CD14-positive monocyte (primary cell): ENCODE results near the gene HERC6. TPM values are rescaled to one million over a fixed set of nuclear protein-coding genes. Genes with fewer than 3 reads are reported as not detected.

Experiments
- DNase-seq, 3 donors: peaks; one replicate each; pipeline ENCODE4 v3.0.0-alpha.2; 2011 to 2022
- H2AFZ ChIP-seq: 2 replicates; pipeline ENCODE4 v1.6.0; 2012; ENCODE audit warnings: mild to moderate bottlenecking, low read depth, low read length, inconsistent platforms; ENCODE audit not compliant: insufficient read depth, poor library complexity, severe bottlenecking
- H3K27ac ChIP-seq, 2 donors: 1 replicate in 1 of 2; 2 replicates in 1 of 2; pipeline ENCODE4 v1.5.1; 2012 to 2013; ENCODE audit warnings: low read length in 2 of 2, control low read depth in 1 of 2, inconsistent platforms in 1 of 2, low read depth in 1 of 2, mild to moderate bottlenecking in 1 of 2
- H3K27me3 ChIP-seq, 2 donors: one replicate each; pipeline versions ENCODE4 v1.6.0 to v1.6.1; 2011 to 2013; ENCODE audit warnings: low read length in 2 of 2; ENCODE audit not compliant: control insufficient read depth in 2 of 2, insufficient read depth in 2 of 2
- H3K36me3 ChIP-seq, 2 donors: replicated peaks in 1 of 2; 1 replicate in 1 of 2; 2 replicates in 1 of 2; pipeline versions ENCODE4 v1.5.1 to v1.6.1; 2012 to 2013; ENCODE audit warnings: low read length in 2 of 2, control low read depth in 1 of 2, inconsistent platforms in 1 of 2, mild to moderate bottlenecking in 1 of 2; ENCODE audit not compliant: insufficient read depth in 2 of 2, control insufficient read depth in 1 of 2
- H3K4me1 ChIP-seq, 2 donors: 1 replicate in 1 of 2; 2 replicates in 1 of 2; pipeline versions ENCODE4 v1.5.1 to v1.6.1; 2012 to 2013; ENCODE audit warnings: low read length in 2 of 2, control low read depth in 1 of 2, inconsistent platforms in 1 of 2, mild to moderate bottlenecking in 1 of 2, moderate library complexity in 1 of 2; ENCODE audit not compliant: insufficient read depth in 2 of 2, control insufficient read depth in 1 of 2
- H3K4me2 ChIP-seq: replicated peaks from 2 replicates; pipeline ENCODE3; 2012; ENCODE audit warnings: low read length, moderate library complexity, mild to moderate bottlenecking; ENCODE audit not compliant: poor library complexity, severe bottlenecking; ENCODE audit errors: extremely low read depth
- H3K4me3 ChIP-seq, 3 experiments: fragments of 200-600 bp in 1 of 3; sonication (generic) in 1 of 3; replicated peaks in 1 of 3; 1 replicate in 2 of 3; 2 replicates in 1 of 3; pipeline ENCODE4 v1.5.1; 2011 to 2013; ENCODE audit warnings: low read length in 3 of 3, mild to moderate bottlenecking in 3 of 3, control low read depth in 2 of 3, low read depth in 2 of 3, inconsistent platforms in 1 of 3, moderate library complexity in 1 of 3
- H3K79me2 ChIP-seq: 2 replicates; pipeline ENCODE4 v1.6.0; 2012; ENCODE audit warnings: mild to moderate bottlenecking, control low read depth, inconsistent platforms, low read length, moderate library complexity; ENCODE audit not compliant: insufficient read depth
- H3K9ac ChIP-seq: 2 replicates; pipeline ENCODE4 v1.6.0; 2017; ENCODE audit warnings: low read length, mild to moderate bottlenecking; ENCODE audit not compliant: insufficient read depth, poor library complexity, severe bottlenecking
- H3K9me3 ChIP-seq, 2 donors: replicated peaks in 1 of 2; 1 replicate in 1 of 2; 2 replicates in 1 of 2; pipeline versions ENCODE4 v1.5.1 to v1.6.1; 2012 to 2013; ENCODE audit warnings: low read length in 2 of 2, control low read depth in 1 of 2; ENCODE audit not compliant: control insufficient read depth in 1 of 2, insufficient read depth in 1 of 2
- H4K20me1 ChIP-seq: 2 replicates; pipeline ENCODE4 v1.6.0; 2012; ENCODE audit warnings: mild to moderate bottlenecking, low read length, control low read depth, moderate library complexity; ENCODE audit not compliant: insufficient read depth
- H3K27ac Mint-ChIP-seq, 7 donors: one replicate each; pipeline ENCODE4 v1.8.0; 2020; ENCODE audit warnings: mild to moderate bottlenecking in 7 of 7, mixed read lengths in 7 of 7, moderate library complexity in 6 of 7, inconsistent platforms in 2 of 7
- H3K27me3 Mint-ChIP-seq, 3 donors: one replicate each; pipeline ENCODE4 v1.8.0; 2021 to 2022; ENCODE audit warnings: low read depth in 3 of 3, mild to moderate bottlenecking in 3 of 3, mixed read lengths in 3 of 3, moderate library complexity in 3 of 3, inconsistent platforms in 1 of 3
- H3K36me3 Mint-ChIP-seq, 2 donors: one replicate each; pipeline ENCODE4 v1.8.0; 2020; ENCODE audit warnings: mixed read lengths in 2 of 2, inconsistent platforms in 1 of 2, mild to moderate bottlenecking in 1 of 2
- H3K4me1 Mint-ChIP-seq: one replicate; pipeline ENCODE4 v1.8.0; 2020; ENCODE audit warnings: mild to moderate bottlenecking, mixed read lengths
- H3K4me3 Mint-ChIP-seq, 2 donors: one replicate each; pipeline ENCODE4 v1.8.0; 2020; ENCODE audit warnings: mild to moderate bottlenecking in 2 of 2, mixed read lengths in 2 of 2, moderate library complexity in 1 of 2
- H3K9me3 Mint-ChIP-seq, 7 donors: one replicate each; pipeline ENCODE4 v1.8.0; 2020 to 2022; ENCODE audit warnings: mixed read lengths in 7 of 7, mild to moderate bottlenecking in 6 of 7, moderate library complexity in 6 of 7, inconsistent platforms in 2 of 7
- WGBS: methylation state at CpG from one replicate; pipeline ENCODE4 v1.1.5; 2013; ENCODE audit warnings: missing lambda C conversion rate; ENCODE audit not compliant: insufficient coverage; 5-methylcytosine and 5-hydroxymethylcytosine counted together
- intact Hi-C, 2 donors: fragments of 100-400 bp; cut with micrococcal nuclease; formaldehyde crosslinking; loops; one replicate each; pipeline versions ENCODE4 v1.15.0 to v1.15.1; 2023
- polyA plus RNA-seq, 3 donors: library from polyadenylated mRNA; depleted of rRNA in 1 of 3; unstranded in 2 of 3; stranded (reverse) in 1 of 3; fragments of 300-500 nt in 2 of 3; fragments of >200 nt in 1 of 3; fragmentation: Illumina TruSeq in 2 of 3; gene quantifications; 1 replicate in 2 of 3; 2 replicates in 1 of 3; pipeline ENCODE4 v1.2.3, GENCODE V29; 2012 to 2021
- TF ChIP-seq, protein P1 (sequence below): fragments of 200-600 bp; IDR thresholded peaks from one replicate; pipeline ENCODE4 v1.8.0; 2022; ENCODE audit warnings: antibody characterized with exemption, mild to moderate bottlenecking

Gene HERC6
- polyA plus RNA-seq, 3 donors = 4.1 to 9.4 (median 6.1) TPM

DNA sequence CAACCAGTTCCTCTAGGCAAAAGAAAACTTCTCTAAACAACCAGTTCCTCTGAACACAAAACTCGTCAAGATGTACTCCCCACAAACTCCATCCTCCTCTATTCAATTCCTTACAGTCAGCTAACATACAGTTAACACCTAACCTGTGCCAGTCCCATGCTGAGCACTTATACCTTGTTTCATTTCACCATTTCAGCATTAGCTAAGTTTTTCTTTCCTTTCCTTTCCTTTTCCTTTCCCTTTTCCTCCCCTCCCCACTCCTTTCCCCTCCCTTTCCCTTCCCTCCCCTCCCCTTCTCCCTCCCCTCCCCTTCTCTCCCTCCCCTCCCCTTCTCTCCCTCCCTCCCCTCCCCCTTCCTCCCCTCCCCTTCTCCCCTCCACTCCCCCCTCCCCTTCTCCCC, 13.1 kb downstream of the HERC6 start:
- intact Hi-C loops = no loop called here

DNA sequence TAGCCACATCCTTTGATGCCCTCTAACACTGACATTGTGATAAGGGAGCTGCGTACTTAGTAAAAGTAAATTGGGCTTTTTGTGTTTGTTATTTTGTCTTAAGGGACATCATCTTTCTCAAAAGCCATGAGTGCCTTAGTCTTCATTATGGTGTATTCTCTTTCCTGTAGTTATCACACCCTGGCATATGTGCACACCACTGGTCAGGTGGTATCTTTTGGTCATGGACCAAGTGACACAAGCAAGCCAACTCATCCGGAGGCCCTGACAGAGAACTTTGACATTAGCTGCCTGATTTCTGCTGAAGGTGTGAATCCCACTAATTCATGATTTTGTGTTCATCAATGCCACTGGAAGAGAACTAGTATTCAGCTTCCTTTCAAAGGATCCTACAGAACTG, 18.0 kb downstream of the HERC6 start:
- H3K79me2 ChIP-seq = no peaks in the 10 kb centered on the region
- H4K20me1 ChIP-seq = no peaks in the 10 kb centered on the region
- H3K9me3 ChIP-seq = no peaks in the 10 kb centered on the region
- Mint-ChIP-seq H3K4me3 (no peak overlapping the region), H3K27me3 (no peaks in the 10 kb centered on the region), H3K4me1 (peaks cover 17% of the 10 kb centered on the region), H3K27ac (peak overlapping the region in 1 of 7 donors; percentile 30), H3K36me3 (peaks cover 20 to 27% of the 10 kb centered on the region in 2 donors), H3K9me3 (peaks cover 0 to 1% (median 0%) of the 10 kb centered on the region in 7 donors)
- no peak overlapping the region for H3K4me2 ChIP-seq
- no peak for DNase-seq
- peaks cover 2 to 12% of the 10 kb centered on the region in 2 donors for H3K36me3 ChIP-seq
- no peak overlapping the region for H2AFZ ChIP-seq
- no peaks in the 10 kb centered on the region for H3K27me3 ChIP-seq
- H3K9ac ChIP-seq = no peak overlapping the region
- no peak overlapping the region for H3K27ac ChIP-seq
- intact Hi-C loops = no loop called here
- no peak overlapping the region for H3K4me3 ChIP-seq
- 100% methylated on average over 1 of the region's 2 CpGs for WGBS
- TF ChIP-seq, protein P1, sequence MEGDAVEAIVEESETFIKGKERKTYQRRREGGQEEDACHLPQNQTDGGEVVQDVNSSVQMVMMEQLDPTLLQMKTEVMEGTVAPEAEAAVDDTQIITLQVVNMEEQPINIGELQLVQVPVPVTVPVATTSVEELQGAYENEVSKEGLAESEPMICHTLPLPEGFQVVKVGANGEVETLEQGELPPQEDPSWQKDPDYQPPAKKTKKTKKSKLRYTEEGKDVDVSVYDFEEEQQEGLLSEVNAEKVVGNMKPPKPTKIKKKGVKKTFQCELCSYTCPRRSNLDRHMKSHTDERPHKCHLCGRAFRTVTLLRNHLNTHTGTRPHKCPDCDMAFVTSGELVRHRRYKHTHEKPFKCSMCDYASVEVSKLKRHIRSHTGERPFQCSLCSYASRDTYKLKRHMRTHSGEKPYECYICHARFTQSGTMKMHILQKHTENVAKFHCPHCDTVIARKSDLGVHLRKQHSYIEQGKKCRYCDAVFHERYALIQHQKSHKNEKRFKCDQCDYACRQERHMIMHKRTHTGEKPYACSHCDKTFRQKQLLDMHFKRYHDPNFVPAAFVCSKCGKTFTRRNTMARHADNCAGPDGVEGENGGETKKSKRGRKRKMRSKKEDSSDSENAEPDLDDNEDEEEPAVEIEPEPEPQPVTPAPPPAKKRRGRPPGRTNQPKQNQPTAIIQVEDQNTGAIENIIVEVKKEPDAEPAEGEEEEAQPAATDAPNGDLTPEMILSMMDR = no peak
- H3K4me1 ChIP-seq = peaks cover 10 to 18% of the 10 kb centered on the region in 2 donors

More for the DNA sequence above, 13.1 kb downstream of the HERC6 start:
- Histone ChIP-seq H3K9me3 (no peaks in the 10 kb centered on the region), H3K9ac (no peak overlapping the region), H3K4me3 (no peak overlapping the region), H3K36me3 (peaks cover under 1 to 19% of the 10 kb centered on the region in 2 donors), H3K27me3 (no peaks in the 10 kb centered on the region), H3K79me2 (no peaks in the 10 kb centered on the region), H3K27ac (no peak overlapping the region), H2AFZ (no peak overlapping the region), H3K4me2 (no peak overlapping the region), H4K20me1 (no peaks in the 10 kb centered on the region), H3K4me1 (peaks cover 0 to 5% of the 10 kb centered on the region in 2 donors)
- TF ChIP-seq, protein P1 = no peak
- peaks cover 9% of the 10 kb centered on the region for H3K4me1 Mint-ChIP-seq
- H3K4me3 Mint-ChIP-seq = no peak overlapping the region
- H3K27me3 Mint-ChIP-seq = no peaks in the 10 kb centered on the region
- H3K36me3 Mint-ChIP-seq = peaks cover 22 to 31% of the 10 kb centered on the region in 2 donors
- no peak for DNase-seq
- WGBS = 16% methylated on average over 1 of the region's 1 CpG
- peaks cover 0 to 1% (median 0%) of the 10 kb centered on the region in 7 donors for H3K9me3 Mint-ChIP-seq
- H3K27ac Mint-ChIP-seq = no peak overlapping the region
